SH-SY5Y (cell line): Measurements from ENCODE around the gene NPLOC4.

Experiments used
- GATA2 ChIP-seq: IDR thresholded peaks from 2 replicates; pipeline ENCODE4 v1.6.1; 2011; ENCODE audit warnings: mild to moderate bottlenecking, low read depth, low read length
- GATA3 ChIP-seq: IDR thresholded peaks from 2 replicates; pipeline ENCODE4 v1.6.1; 2011; ENCODE audit warnings: low read depth, mild to moderate bottlenecking, low read length, moderate library complexity

GRCh38 chr17:81631482-81631881 is 5.4 kb downstream of the NPLOC4 start:
- TF ChIP-seq GATA2 (no peak), GATA3 (no peak)
